Calu3 (cell line): Measurements from ENCODE around the gene MON2. TPM values are rescaled to one million over a fixed set of nuclear protein-coding genes. Genes with fewer than 3 reads are reported as not detected.
"Not testable (repeated sequence)": the region's sequence is repeated elsewhere in the genome, so short reads cannot be mapped to it uniquely, and the experiment has no call there.

Experiments
- BruUV-seq: library from RNA; stranded (reverse); fragments of 400-500 nt; replicated peaks from 2 replicates; lab custom pipeline; 2021; lab: Mats Ljungman, UMichigan
- CTCF ChIA-PET: fragments of 300-600 bp; sonication (Branson Sonifier 250); formaldehyde crosslinking; loops from one replicate; lab custom pipeline; 2022; ENCODE audit warnings: antibody characterized with exemption; lab: Charles Lee
- DNase-seq: peaks from one replicate; pipeline ENCODE4 v3.0.0; 2022
- H3K27ac Mint-ChIP-seq: one replicate; pipeline ENCODE4 v1.8.0; 2022; ENCODE audit warnings: mixed read lengths; ENCODE audit not compliant: unreplicated experiment
- H3K27me3 Mint-ChIP-seq: one replicate; pipeline ENCODE4 v1.8.0; 2022; ENCODE audit warnings: mixed read lengths; ENCODE audit not compliant: unreplicated experiment
- H3K36me3 Mint-ChIP-seq: one replicate; pipeline ENCODE4 v1.8.0; 2022; ENCODE audit warnings: mild to moderate bottlenecking, moderate library complexity, mixed read lengths; ENCODE audit not compliant: insufficient read depth, unreplicated experiment
- H3K4me1 Mint-ChIP-seq: one replicate; pipeline ENCODE4 v1.8.0; 2022; ENCODE audit warnings: mild to moderate bottlenecking, low read depth, mixed read lengths; ENCODE audit not compliant: unreplicated experiment
- H3K4me3 Mint-ChIP-seq: one replicate; pipeline ENCODE4 v1.8.0; 2022; ENCODE audit warnings: mild to moderate bottlenecking, low read depth, moderate library complexity, mixed read lengths; ENCODE audit not compliant: unreplicated experiment
- H3K9me3 Mint-ChIP-seq: one replicate; pipeline ENCODE4 v1.8.0; 2022; ENCODE audit warnings: low read depth, mixed read lengths; ENCODE audit not compliant: unreplicated experiment
- CTCF ChIP-seq: fragments of 200-600 bp; IDR thresholded peaks from one replicate; pipeline ENCODE4 v1.8.0; 2022; ENCODE audit warnings: antibody characterized with exemption; ENCODE audit not compliant: unreplicated experiment
- intact Hi-C: fragments of 100-400 bp; cut with micrococcal nuclease; formaldehyde crosslinking; loops from one replicate; pipeline ENCODE4 v1.10.0; 2022; ENCODE audit not compliant: unreplicated experiment
- total RNA-seq: library from RNA; stranded (reverse); gene quantifications from 2 replicates; pipeline ENCODE4 v1.2.3, GENCODE V29; 2022

MON2 gene
- total RNA-seq, 1 experiment from 2014 or later = 46.7 TPM

GRCh38 chr12:62552906-62553556 lies 86.4 kb downstream of the MON2 start:
- peaks cover 19% of the 10 kb centered on the region for H3K4me1 Mint-ChIP-seq
- CTCF ChIA-PET = no interaction called here

GRCh38 chr12:62559366-62559765 lies 92.7 kb downstream of the MON2 start:
- DNase-seq, H3K4me3 Mint-ChIP-seq, H3K9me3 Mint-ChIP-seq, intact Hi-C loops, H3K27ac Mint-ChIP-seq, H3K36me3 Mint-ChIP-seq, BruUV-seq, H3K27me3 Mint-ChIP-seq, H3K4me1 Mint-ChIP-seq: not testable (repeated sequence)
- CTCF ChIA-PET = interaction anchor here (0.9 kb wide), 1 partner anchor 36 kb away, joined by 3 read pairs; no protein-coding TSS in a partner anchor

More at GRCh38 chr12:62552906-62553556, 86.4 kb downstream of the MON2 start:
- TF ChIP-seq CTCF = no peak
- no TSS peak for BruUV-seq
- intact Hi-C loops = no loop called here
- Mint-ChIP-seq H3K9me3 (no peaks in the 10 kb centered on the region), H3K27ac (peak overlapping the region; percentile 23), H3K36me3 (no peaks in the 10 kb centered on the region), H3K4me3 (no peak overlapping the region), H3K27me3 (no peaks in the 10 kb centered on the region)
- DNase-seq = no peak

- no peak for DNase-seq
- H3K9me3 Mint-ChIP-seq = no peaks in the 10 kb centered on the region
These were observed 96.2 kb downstream of the MON2 start for GRCh38 chr12:62562846-62563245.

GRCh38 chr12:62575036-62575435 lies 108.4 kb downstream of the MON2 start:
- intact Hi-C loops = no loop called here
- H3K36me3 Mint-ChIP-seq = no peaks in the 10 kb centered on the region
- CTCF ChIA-PET = interaction anchor here (1.1 kb wide), 1 partner anchor 223 kb away, joined by 3 read pairs; no protein-coding TSS in a partner anchor

More at GRCh38 chr12:62562846-62563245, 96.2 kb downstream of the MON2 start:
- Mint-ChIP-seq H3K4me3 (no peak overlapping the region), H3K27me3 (no peaks in the 10 kb centered on the region), H3K36me3 (no peaks in the 10 kb centered on the region), H3K4me1 (no peaks in the 10 kb centered on the region), H3K27ac (no peak overlapping the region)
- intact Hi-C loops = no loop called here
- CTCF ChIA-PET = no interaction called here
- no peak for TF ChIP-seq CTCF
- no TSS peak for BruUV-seq

More at GRCh38 chr12:62575036-62575435, 108.4 kb downstream of the MON2 start:
- Mint-ChIP-seq H3K27ac (no peak overlapping the region), H3K27me3 (no peaks in the 10 kb centered on the region), H3K4me1 (no peaks in the 10 kb centered on the region), H3K9me3 (no peaks in the 10 kb centered on the region), H3K4me3 (no peak overlapping the region)
- no peak for TF ChIP-seq CTCF
- BruUV-seq = no TSS peak
- DNase-seq = no peak
